GM23338 (cell line): ENCODE data around the gene KIAA1549. TPM values are rescaled to one million over a fixed set of nuclear protein-coding genes. Genes with fewer than 3 reads are reported as not detected.
A peak's percentile ranks its signal among the peaks of the same experiment; 100 is the strongest.

Experiments used
- ATAC-seq: fragments of 200-7000 bp; cut with Tn5 transposase; 3 replicates; pipeline ENCODE4 v1.9.1; 2020
- DNase-seq: peaks from one replicate; pipeline ENCODE4 v3.0.0-alpha.2; 2015; ENCODE audit warnings: low spot score
- H2AFZ ChIP-seq: fragments of 200-600 bp; sonication (generic); 2 replicates; pipeline ENCODE4 v1.8.0; 2016; ENCODE audit warnings: antibody characterized with exemption, mild to moderate bottlenecking, moderate library complexity
- H3F3A ChIP-seq: fragments of 200-600 bp; sonication (generic); replicated peaks from 2 replicates; pipeline ENCODE4 v1.8.0; 2017; ENCODE audit warnings: antibody characterized with exemption, mixed run types, low read depth
- H3K27ac ChIP-seq: fragments of 200-600 bp; sonication (generic); 2 replicates; pipeline ENCODE4 v1.6.1; 2016; ENCODE audit warnings: low read depth
- H3K27me3 ChIP-seq: fragments of 200-600 bp; sonication (generic); 2 replicates; pipeline ENCODE4 v1.8.0; 2016; ENCODE audit warnings: mild to moderate bottlenecking, mixed run types, moderate library complexity; ENCODE audit not compliant: insufficient read depth
- H3K36me3 ChIP-seq: fragments of 200-600 bp; sonication (generic); 2 replicates; pipeline ENCODE4 v1.8.0; 2016; ENCODE audit warnings: mild to moderate bottlenecking; ENCODE audit not compliant: insufficient read depth
- H3K4me1 ChIP-seq: fragments of 200-600 bp; sonication (generic); 2 replicates; pipeline ENCODE4 v1.8.0; 2016; ENCODE audit warnings: mild to moderate bottlenecking, moderate library complexity; ENCODE audit not compliant: insufficient read depth
- H3K4me2 ChIP-seq: fragments of 200-600 bp; sonication (generic); 2 replicates; pipeline ENCODE4 v1.7.1; 2017; ENCODE audit warnings: mixed run types
- H3K4me3 ChIP-seq: fragments of 200-600 bp; sonication (generic); 2 replicates; pipeline ENCODE4 v1.6.1; 2016; ENCODE audit warnings: mixed run types
- H3K79me2 ChIP-seq: fragments of 200-600 bp; sonication (generic); replicated peaks from 2 replicates; pipeline ENCODE4 v1.8.0; 2017; ENCODE audit warnings: mild to moderate bottlenecking; ENCODE audit not compliant: insufficient read depth
- H3K9me2 ChIP-seq: fragments of 200-600 bp; sonication (generic); 2 replicates; pipeline ENCODE4 v1.8.0; 2017; ENCODE audit not compliant: insufficient read depth
- H4K20me1 ChIP-seq: fragments of 200-600 bp; sonication (generic); replicated peaks from 2 replicates; pipeline ENCODE4 v1.8.0; 2017; ENCODE audit warnings: mild to moderate bottlenecking; ENCODE audit not compliant: insufficient read depth
- H3K27ac Mint-ChIP-seq: 2 replicates; pipeline ENCODE4 v1.8.0; 2020; ENCODE audit warnings: inconsistent platforms, mild to moderate bottlenecking, moderate library complexity, mixed read lengths
- H3K27me3 Mint-ChIP-seq: 3 replicates; pipeline ENCODE4 v1.8.0; 2022; ENCODE audit warnings: low read depth, mild to moderate bottlenecking, moderate library complexity, mixed read lengths, inconsistent platforms; ENCODE audit not compliant: insufficient read depth, poor library complexity
- H3K36me3 Mint-ChIP-seq: 3 replicates; pipeline ENCODE4 v1.8.0; 2021; ENCODE audit warnings: low read depth, mild to moderate bottlenecking, inconsistent platforms, moderate library complexity, mixed read lengths
- H3K4me1 Mint-ChIP-seq: 3 replicates; pipeline ENCODE4 v1.8.0; 2020; ENCODE audit warnings: mild to moderate bottlenecking, inconsistent platforms, mixed read lengths
- H3K4me3 Mint-ChIP-seq: 3 replicates; pipeline ENCODE4 v1.8.0; 2021; ENCODE audit warnings: moderate library complexity, mild to moderate bottlenecking, inconsistent platforms, mixed read lengths
- H3K9me3 Mint-ChIP-seq: 3 replicates; pipeline ENCODE4 v1.8.0; 2020; ENCODE audit warnings: moderate library complexity, mild to moderate bottlenecking, inconsistent platforms, mixed read lengths
- CREB1 ChIP-seq: fragments of 250-450 bp; sonication (Bioruptor Pico); IDR thresholded peaks from 2 replicates; pipeline ENCODE4 v1.5.0; 2020; ENCODE audit warnings: low read depth, mild to moderate bottlenecking, moderate library complexity
- EZH2 ChIP-seq: fragments of 200-600 bp; sonication (generic); IDR thresholded peaks from one replicate; pipeline ENCODE4 v1.8.0; 2017; ENCODE audit warnings: antibody characterized with exemption, mild to moderate bottlenecking, low read depth; ENCODE audit not compliant: unreplicated experiment
- EZH2phosphoT487 ChIP-seq: fragments of 200-600 bp; sonication (generic); IDR thresholded peaks from one replicate; pipeline ENCODE4 v1.8.1; 2018; ENCODE audit warnings: antibody characterized with exemption; ENCODE audit not compliant: unreplicated experiment
- POLR2AphosphoS5 ChIP-seq: IDR thresholded peaks from 2 replicates; pipeline ENCODE4 v1.6.1; 2016; ENCODE audit warnings: antibody characterized with exemption, low read depth
- ZNF114 ChIP-seq: fragments of 250-450 bp; sonication (Bioruptor Pico); IDR thresholded peaks from 2 replicates; pipeline ENCODE4 v1.5.0; 2020; ENCODE audit warnings: mild to moderate bottlenecking, moderate library complexity
- ZNF331 ChIP-seq: fragments of 250-450 bp; sonication (Bioruptor Pico); IDR thresholded peaks from 2 replicates; pipeline ENCODE4 v1.5.0; 2020; ENCODE audit warnings: low read depth, mild to moderate bottlenecking, moderate library complexity
- polyA plus RNA-seq: library from polyadenylated mRNA; unstranded; fragments of >200 nt; fragmentation: Nextera tagmentation; extraction: Ambion mirVana; gene quantifications from 2 replicates; pipeline ENCODE4 v1.2.1, GENCODE V29; 2016
- total RNA-seq: library from RNA; depleted of rRNA; stranded (reverse); fragments of >200 nt; shearing (Covaris generic); gene quantifications from 2 replicates; pipeline ENCODE4 v1.2.3, GENCODE V29; 2014
- TF ChIP-seq, protein P1 (sequence below): IDR thresholded peaks from 2 replicates; pipeline ENCODE4 v1.6.1; 2016; ENCODE audit warnings: antibody characterized with exemption
- TF ChIP-seq, protein P2 (sequence below), 2 experiments: fragments of 200-600 bp in 1 of 2; sonication (generic) in 1 of 2; conservative IDR thresholded peaks; 2 replicates each; pipeline versions ENCODE4 v1.5.1 to v1.6.1; 2016 to 2017; ENCODE audit warnings: antibody characterized with exemption in 2 of 2, low read depth in 2 of 2, mild to moderate bottlenecking in 2 of 2, moderate library complexity in 1 of 2
- TF ChIP-seq, protein P3 (sequence below): IDR thresholded peaks from one replicate; pipeline ENCODE4 v1.6.1; 2018; ENCODE audit warnings: antibody characterized with exemption; ENCODE audit not compliant: unreplicated experiment

Gene KIAA1549
- total and polyA plus RNA-seq, 2 experiments from 2014 or later: 3.6 to 13.5 TPM

DNA sequence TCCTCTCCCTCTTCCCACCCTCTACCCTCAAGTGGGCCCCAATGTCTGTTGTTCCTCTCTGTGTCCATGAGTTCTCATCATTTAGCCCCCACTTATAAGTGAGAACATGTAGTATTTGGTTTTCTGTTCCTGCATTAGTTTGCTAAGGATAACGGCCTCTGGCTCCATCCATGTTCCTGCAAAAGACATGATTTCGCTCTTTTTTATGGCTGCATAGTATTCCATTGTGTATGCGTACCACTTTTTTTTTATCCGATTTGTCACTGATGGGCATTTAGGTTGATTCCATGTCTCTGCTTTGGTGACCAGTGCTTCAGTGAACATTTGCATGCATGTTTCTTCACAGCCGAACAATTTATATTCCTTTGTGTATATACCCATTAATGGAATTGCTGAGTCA lies 131.5 kb downstream of the KIAA1549 start:
- DNase-seq (no peak), ATAC-seq (no peak)
- H3F3A ChIP-seq: no peaks in the 10 kb centered on the region
- Mint-ChIP-seq H3K27me3 (peaks cover 2% of the 10 kb centered on the region), H3K4me3 (no peak overlapping the region), H3K9me3 (peaks cover 8% of the 10 kb centered on the region; the same call in 2 of the 3 replicates), H3K4me1 (peaks cover 42% of the 10 kb centered on the region), H3K36me3 (peaks cover 34% of the 10 kb centered on the region), H3K27ac (no peak overlapping the region)
- H3K9me2 ChIP-seq: no peaks in the 10 kb centered on the region
- peaks cover 16% of the 10 kb centered on the region for H3K36me3 ChIP-seq
- no peak overlapping the region for H3K4me2 ChIP-seq
- no peaks in the 10 kb centered on the region for H3K79me2 ChIP-seq
- H3K27me3 ChIP-seq: no peaks in the 10 kb centered on the region
- peaks cover 22% of the 10 kb centered on the region for H3K4me1 ChIP-seq
- no peak overlapping the region for H3K27ac ChIP-seq
- TF ChIP-seq CREB1 (CRISPR knock-in tag): no peak
- TF ChIP-seq ZNF114: no peak
- TF ChIP-seq, protein P1, sequence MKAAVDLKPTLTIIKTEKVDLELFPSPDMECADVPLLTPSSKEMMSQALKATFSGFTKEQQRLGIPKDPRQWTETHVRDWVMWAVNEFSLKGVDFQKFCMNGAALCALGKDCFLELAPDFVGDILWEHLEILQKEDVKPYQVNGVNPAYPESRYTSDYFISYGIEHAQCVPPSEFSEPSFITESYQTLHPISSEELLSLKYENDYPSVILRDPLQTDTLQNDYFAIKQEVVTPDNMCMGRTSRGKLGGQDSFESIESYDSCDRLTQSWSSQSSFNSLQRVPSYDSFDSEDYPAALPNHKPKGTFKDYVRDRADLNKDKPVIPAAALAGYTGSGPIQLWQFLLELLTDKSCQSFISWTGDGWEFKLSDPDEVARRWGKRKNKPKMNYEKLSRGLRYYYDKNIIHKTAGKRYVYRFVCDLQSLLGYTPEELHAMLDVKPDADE: no peak
- no peak for TF ChIP-seq EZH2
- H3K4me3 ChIP-seq: no peak overlapping the region
- no peak overlapping the region for H2AFZ ChIP-seq
- H4K20me1 ChIP-seq: no peaks in the 10 kb centered on the region

DNA sequence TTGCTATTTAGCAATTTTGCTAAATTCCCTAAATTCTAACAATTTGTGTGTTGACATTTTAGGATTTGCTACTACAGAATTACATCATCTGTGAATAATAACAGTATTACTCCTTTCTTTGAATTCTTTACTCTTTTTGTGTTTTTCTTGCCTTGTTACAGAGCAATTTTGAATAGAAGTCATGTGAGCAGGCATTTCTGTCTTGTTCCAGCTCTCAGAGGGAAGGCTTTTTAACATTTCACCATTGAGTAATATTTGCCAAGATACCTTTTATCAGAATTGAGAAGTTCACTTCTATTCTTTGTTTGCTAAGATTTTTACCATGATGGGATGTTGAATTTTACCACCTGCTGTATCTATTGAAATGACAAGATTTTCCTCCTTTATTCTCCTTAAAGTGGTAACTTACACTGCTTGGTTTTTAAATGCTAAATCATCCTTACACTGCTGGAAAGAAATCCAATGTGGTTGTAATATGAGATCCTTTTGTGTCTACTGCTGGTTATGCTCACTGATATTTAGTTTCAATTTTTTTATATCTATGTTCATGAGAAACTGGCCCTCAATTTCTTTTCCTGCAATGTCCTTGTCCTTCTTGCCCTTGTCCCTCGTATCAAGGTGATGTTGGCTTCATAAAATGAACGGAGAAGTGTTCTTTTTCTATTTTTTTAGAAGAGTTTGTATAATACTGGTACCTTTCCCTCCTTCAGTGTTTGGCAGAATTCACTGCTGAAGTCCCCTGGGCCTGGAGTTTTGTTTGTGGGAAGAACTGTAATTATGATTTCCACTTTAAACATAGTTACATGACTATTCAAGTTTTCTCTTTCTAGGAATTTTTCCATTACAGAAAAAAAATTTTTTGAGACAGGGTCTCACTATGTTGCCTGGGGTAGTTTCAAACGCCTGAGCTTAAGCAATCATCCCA lies 132.9 kb downstream of the KIAA1549 start:
- Histone ChIP-seq H3K27ac (no peak overlapping the region), H3K4me2 (no peak overlapping the region), H3K36me3 (peaks cover 16% of the 10 kb centered on the region), H3F3A (no peaks in the 10 kb centered on the region), H2AFZ (no peak overlapping the region), H3K79me2 (no peaks in the 10 kb centered on the region), H3K4me3 (no peak overlapping the region), H4K20me1 (no peaks in the 10 kb centered on the region), H3K9me2 (no peaks in the 10 kb centered on the region), H3K27me3 (no peaks in the 10 kb centered on the region), H3K4me1 (peaks cover 8% of the 10 kb centered on the region)
- Mint-ChIP-seq H3K27me3 (peaks cover 4% of the 10 kb centered on the region), H3K36me3 (peaks cover 44% of the 10 kb centered on the region), H3K27ac (peak overlapping the region; percentile 79), H3K9me3 (peaks cover 8% of the 10 kb centered on the region; the same call in 2 of the 3 replicates), H3K4me3 (no peak overlapping the region), H3K4me1 (peaks cover 28% of the 10 kb centered on the region)
- DNase-seq (no peak), ATAC-seq (no peak)
- TF ChIP-seq POLR2AphosphoS5 (no peak), EZH2phosphoT487 (no peak), ZNF331 (CRISPR knock-in tag) (no peak), CREB1 (CRISPR knock-in tag) (no peak)
- TF ChIP-seq, protein P2, sequence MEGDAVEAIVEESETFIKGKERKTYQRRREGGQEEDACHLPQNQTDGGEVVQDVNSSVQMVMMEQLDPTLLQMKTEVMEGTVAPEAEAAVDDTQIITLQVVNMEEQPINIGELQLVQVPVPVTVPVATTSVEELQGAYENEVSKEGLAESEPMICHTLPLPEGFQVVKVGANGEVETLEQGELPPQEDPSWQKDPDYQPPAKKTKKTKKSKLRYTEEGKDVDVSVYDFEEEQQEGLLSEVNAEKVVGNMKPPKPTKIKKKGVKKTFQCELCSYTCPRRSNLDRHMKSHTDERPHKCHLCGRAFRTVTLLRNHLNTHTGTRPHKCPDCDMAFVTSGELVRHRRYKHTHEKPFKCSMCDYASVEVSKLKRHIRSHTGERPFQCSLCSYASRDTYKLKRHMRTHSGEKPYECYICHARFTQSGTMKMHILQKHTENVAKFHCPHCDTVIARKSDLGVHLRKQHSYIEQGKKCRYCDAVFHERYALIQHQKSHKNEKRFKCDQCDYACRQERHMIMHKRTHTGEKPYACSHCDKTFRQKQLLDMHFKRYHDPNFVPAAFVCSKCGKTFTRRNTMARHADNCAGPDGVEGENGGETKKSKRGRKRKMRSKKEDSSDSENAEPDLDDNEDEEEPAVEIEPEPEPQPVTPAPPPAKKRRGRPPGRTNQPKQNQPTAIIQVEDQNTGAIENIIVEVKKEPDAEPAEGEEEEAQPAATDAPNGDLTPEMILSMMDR (conservative IDR thresholded peaks at IDR 0.05; ENCODE audit: low read depth in 2 of 2): no peak
- TF ChIP-seq, protein P3, sequence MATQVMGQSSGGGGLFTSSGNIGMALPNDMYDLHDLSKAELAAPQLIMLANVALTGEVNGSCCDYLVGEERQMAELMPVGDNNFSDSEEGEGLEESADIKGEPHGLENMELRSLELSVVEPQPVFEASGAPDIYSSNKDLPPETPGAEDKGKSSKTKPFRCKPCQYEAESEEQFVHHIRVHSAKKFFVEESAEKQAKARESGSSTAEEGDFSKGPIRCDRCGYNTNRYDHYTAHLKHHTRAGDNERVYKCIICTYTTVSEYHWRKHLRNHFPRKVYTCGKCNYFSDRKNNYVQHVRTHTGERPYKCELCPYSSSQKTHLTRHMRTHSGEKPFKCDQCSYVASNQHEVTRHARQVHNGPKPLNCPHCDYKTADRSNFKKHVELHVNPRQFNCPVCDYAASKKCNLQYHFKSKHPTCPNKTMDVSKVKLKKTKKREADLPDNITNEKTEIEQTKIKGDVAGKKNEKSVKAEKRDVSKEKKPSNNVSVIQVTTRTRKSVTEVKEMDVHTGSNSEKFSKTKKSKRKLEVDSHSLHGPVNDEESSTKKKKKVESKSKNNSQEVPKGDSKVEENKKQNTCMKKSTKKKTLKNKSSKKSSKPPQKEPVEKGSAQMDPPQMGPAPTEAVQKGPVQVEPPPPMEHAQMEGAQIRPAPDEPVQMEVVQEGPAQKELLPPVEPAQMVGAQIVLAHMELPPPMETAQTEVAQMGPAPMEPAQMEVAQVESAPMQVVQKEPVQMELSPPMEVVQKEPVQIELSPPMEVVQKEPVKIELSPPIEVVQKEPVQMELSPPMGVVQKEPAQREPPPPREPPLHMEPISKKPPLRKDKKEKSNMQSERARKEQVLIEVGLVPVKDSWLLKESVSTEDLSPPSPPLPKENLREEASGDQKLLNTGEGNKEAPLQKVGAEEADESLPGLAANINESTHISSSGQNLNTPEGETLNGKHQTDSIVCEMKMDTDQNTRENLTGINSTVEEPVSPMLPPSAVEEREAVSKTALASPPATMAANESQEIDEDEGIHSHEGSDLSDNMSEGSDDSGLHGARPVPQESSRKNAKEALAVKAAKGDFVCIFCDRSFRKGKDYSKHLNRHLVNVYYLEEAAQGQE: no peak
- TF ChIP-seq, protein P1: no peak
